SK-N-SH (cell line): Measurements from ENCODE around the gene SPRN. TPM values are rescaled to one million over a fixed set of nuclear protein-coding genes. Genes with fewer than 3 reads are reported as not detected.

ENCODE experiments used
- CTCF ChIA-PET: fragments of 300-600, 350-600 bp; formaldehyde crosslinking; extraction: SDS; loops from one replicate; lab custom pipeline; 2021; lab: Yijun Ruan, JAX
- POLR2A ChIA-PET: fragments of 350-600 bp; sonication (Branson Sonifier 250); formaldehyde crosslinking; extraction: SDS; loops from one replicate; lab custom pipeline; 2020; ENCODE audit warnings: antibody characterized with exemption, inconsistent platforms; lab: Yijun Ruan, JAX
- DNase-seq: peaks from one replicate; pipeline ENCODE4 v3.0.0; 2012
- H2AFZ ChIP-seq: fragments of 200-600 bp; sonication (generic); 2 replicates; pipeline ENCODE4 v1.8.1; 2016; ENCODE audit warnings: antibody characterized with exemption, mild to moderate bottlenecking, low read depth
- H3F3A ChIP-seq: fragments of 200-600 bp; sonication (generic); replicated peaks from 2 replicates; pipeline ENCODE3; 2016; ENCODE audit warnings: antibody characterized with exemption, mild to moderate bottlenecking; ENCODE audit not compliant: insufficient read depth
- H3K27ac ChIP-seq, 2 experiments: fragments of 200-500 bp in 1 of 2; fragments of 200-600 bp in 1 of 2; sonication (Bioruptor generic) in 1 of 2; sonication (generic), shearing (Covaris generic) in 1 of 2; 2 replicates each; pipeline versions ENCODE4 v1.5.1 to v1.6.1; 2014 to 2016; ENCODE audit warnings: low read depth in 2 of 2, inconsistent platforms in 1 of 2, low read length in 1 of 2, mild to moderate bottlenecking in 1 of 2, mixed read lengths in 1 of 2
- H3K27me3 ChIP-seq: fragments of 200-600 bp; sonication (generic), shearing (Covaris generic); 2 replicates; pipeline ENCODE4 v1.6.1; 2016; ENCODE audit warnings: mixed run types; ENCODE audit not compliant: insufficient read depth
- H3K36me3 ChIP-seq, 2 experiments: fragments of 200-500 bp in 1 of 2; fragments of 200-600 bp in 1 of 2; sonication (Bioruptor generic) in 1 of 2; sonication (generic) in 1 of 2; replicated peaks in 1 of 2; 2 replicates each; pipeline versions ENCODE3 to v1.5.1; 2014 to 2016; ENCODE audit warnings: low read length in 1 of 2, mild to moderate bottlenecking in 1 of 2; ENCODE audit not compliant: insufficient read depth in 2 of 2, control insufficient read depth in 1 of 2
- H3K4me1 ChIP-seq, 2 experiments: fragments of 200-500 bp in 1 of 2; fragments of 200-600 bp in 1 of 2; sonication (Bioruptor generic) in 1 of 2; sonication (generic), shearing (Covaris generic) in 1 of 2; 2 replicates each; pipeline versions ENCODE4 v1.5.1 to v1.6.1; 2014 to 2016; ENCODE audit warnings: low read depth in 1 of 2, low read length in 1 of 2, mixed run types in 1 of 2; ENCODE audit not compliant: insufficient read depth in 2 of 2, control insufficient read depth in 1 of 2
- H3K4me2 ChIP-seq: fragments of 200-600 bp; sonication (generic), shearing (Covaris generic); 2 replicates; pipeline ENCODE4 v1.6.1; 2017; ENCODE audit warnings: mixed run types
- H3K4me3 ChIP-seq, 2 experiments: fragments of 200-500 bp in 1 of 2; fragments of 200-600 bp in 1 of 2; sonication (Bioruptor generic) in 1 of 2; sonication (generic), shearing (Covaris generic) in 1 of 2; 2 replicates each; pipeline versions ENCODE4 v1.5.1 to v1.8.1; 2014 to 2016; ENCODE audit warnings: low read depth in 2 of 2, inconsistent platforms in 1 of 2, low read length in 1 of 2, mild to moderate bottlenecking in 1 of 2, mixed read lengths in 1 of 2, moderate library complexity in 1 of 2
- H3K79me2 ChIP-seq: fragments of 200-600 bp; sonication (generic); 2 replicates; pipeline ENCODE4 v1.8.1; 2017; ENCODE audit warnings: mild to moderate bottlenecking; ENCODE audit not compliant: insufficient read depth
- H3K9ac ChIP-seq: fragments of 200-600 bp; sonication (generic); 2 replicates; pipeline ENCODE4 v1.6.1; 2017; ENCODE audit warnings: mixed run types
- H3K9me2 ChIP-seq: fragments of 200-600 bp; sonication (generic); 2 replicates; pipeline ENCODE4 v1.6.1; 2017; ENCODE audit warnings: mixed run types
- H3K9me3 ChIP-seq: fragments of 200-600 bp; sonication (generic); 2 replicates; pipeline ENCODE4 v1.6.1; 2017; ENCODE audit warnings: mixed run types, mild to moderate bottlenecking, moderate library complexity
- H4K20me1 ChIP-seq: fragments of 200-600 bp; sonication (generic); 2 replicates; pipeline ENCODE4 v1.6.1; 2017; ENCODE audit warnings: mild to moderate bottlenecking, mixed run types; ENCODE audit not compliant: insufficient read depth
- CHD2 ChIP-seq: fragments of 150-350 bp; IDR thresholded peaks from 2 replicates; pipeline ENCODE4 v1.6.1; 2018; ENCODE audit warnings: low read length; ENCODE audit not compliant: partially characterized antibody
- ELF1 ChIP-seq: IDR thresholded peaks from 2 replicates; pipeline ENCODE4 v1.4.0; 2012
- FOSL2 ChIP-seq: IDR thresholded peaks from 2 replicates; pipeline ENCODE4 v1.4.0; 2012; ENCODE audit warnings: low read depth, mild to moderate bottlenecking, moderate library complexity, borderline replicate concordance
- FOXJ3 ChIP-seq: sonication (generic); formaldehyde crosslinking; IDR thresholded peaks from 2 replicates; pipeline ENCODE4 v1.5.1; 2020; ENCODE audit warnings: mild to moderate bottlenecking, missing genetic modification reagents
- GABPA ChIP-seq: IDR thresholded peaks from 2 replicates; pipeline ENCODE4 v1.4.0; 2012; ENCODE audit warnings: low read depth, mild to moderate bottlenecking
- MXI1 ChIP-seq: IDR thresholded peaks from 2 replicates; pipeline ENCODE4 v1.6.1; 2012; ENCODE audit warnings: mild to moderate bottlenecking, low read depth, low read length, improper control_type of control experiment
- NFIC ChIP-seq: IDR thresholded peaks from 2 replicates; pipeline ENCODE4 v1.4.0; 2012; ENCODE audit warnings: borderline replicate concordance
- NRF1 ChIP-seq: IDR thresholded peaks from 2 replicates; pipeline ENCODE4 v1.6.1; 2012; ENCODE audit warnings: low read depth, mild to moderate bottlenecking, low read length
- RAD21 ChIP-seq: IDR thresholded peaks from 2 replicates; pipeline ENCODE4 v1.6.1; 2012; ENCODE audit warnings: mild to moderate bottlenecking, low read length
- RCOR1 ChIP-seq: fragments of 150-350 bp; IDR thresholded peaks from 2 replicates; pipeline ENCODE4 v1.6.1; 2017; ENCODE audit warnings: antibody characterized with exemption, low read length
- RXRA ChIP-seq: IDR thresholded peaks from 2 replicates; pipeline ENCODE4 v1.4.0; 2012; ENCODE audit warnings: low read depth, mild to moderate bottlenecking, borderline replicate concordance
- TAF1 ChIP-seq: IDR thresholded peaks from 2 replicates; pipeline ENCODE4 v1.6.1; 2012; ENCODE audit warnings: low read depth, mild to moderate bottlenecking, low read length, moderate library complexity, borderline replicate concordance
- TEAD4 ChIP-seq: IDR thresholded peaks from 2 replicates; pipeline ENCODE4 v1.4.0; 2012; ENCODE audit warnings: mild to moderate bottlenecking, borderline replicate concordance; ENCODE audit not compliant: insufficient read depth
- YY1 ChIP-seq: IDR thresholded peaks from 2 replicates; pipeline ENCODE4 v1.4.0; 2012; ENCODE audit warnings: low read depth, mild to moderate bottlenecking
- WGBS: methylation state at CpG from one replicate; pipeline ENCODE4 v1.1.6; 2017; ENCODE audit warnings: low lambda C conversion rate; 5-methylcytosine and 5-hydroxymethylcytosine counted together
- polyA plus RNA-seq, 3 experiments: library from polyadenylated mRNA; depleted of rRNA; stranded (reverse); fragments of >200 nt; gene quantifications; 2 replicates each; pipeline ENCODE4 v1.2.3, GENCODE V29; 2012
- TF ChIP-seq, protein P1 (sequence below): fragments of 150-350 bp; IDR thresholded peaks from 2 replicates; pipeline ENCODE4 v1.6.1; 2017; ENCODE audit warnings: antibody characterized with exemption, low read length, low read depth, borderline replicate concordance
- TF ChIP-seq, protein P2 (sequence below): fragments of 150-350 bp; IDR thresholded peaks from 2 replicates; pipeline ENCODE4 v1.6.1; 2016; ENCODE audit warnings: mild to moderate bottlenecking, low read depth, low read length
- TF ChIP-seq, protein P3 (sequence below): IDR thresholded peaks from 2 replicates; pipeline ENCODE4 v1.4.0; 2012; ENCODE audit warnings: low read depth
- TF ChIP-seq, protein P4 (sequence below): IDR thresholded peaks from 2 replicates; pipeline ENCODE4 v1.4.0; 2012; ENCODE audit warnings: low read depth, borderline replicate concordance
- TF ChIP-seq, protein P5 (sequence below): IDR thresholded peaks from 2 replicates; pipeline ENCODE4 v1.6.1; 2012; ENCODE audit warnings: mild to moderate bottlenecking, low read depth, low read length, moderate library complexity

The SPRN gene
- polyA plus RNA-seq, 1 of the 3 experiments (the other 2 are of a cell fraction) = 1.2 TPM

DNA sequence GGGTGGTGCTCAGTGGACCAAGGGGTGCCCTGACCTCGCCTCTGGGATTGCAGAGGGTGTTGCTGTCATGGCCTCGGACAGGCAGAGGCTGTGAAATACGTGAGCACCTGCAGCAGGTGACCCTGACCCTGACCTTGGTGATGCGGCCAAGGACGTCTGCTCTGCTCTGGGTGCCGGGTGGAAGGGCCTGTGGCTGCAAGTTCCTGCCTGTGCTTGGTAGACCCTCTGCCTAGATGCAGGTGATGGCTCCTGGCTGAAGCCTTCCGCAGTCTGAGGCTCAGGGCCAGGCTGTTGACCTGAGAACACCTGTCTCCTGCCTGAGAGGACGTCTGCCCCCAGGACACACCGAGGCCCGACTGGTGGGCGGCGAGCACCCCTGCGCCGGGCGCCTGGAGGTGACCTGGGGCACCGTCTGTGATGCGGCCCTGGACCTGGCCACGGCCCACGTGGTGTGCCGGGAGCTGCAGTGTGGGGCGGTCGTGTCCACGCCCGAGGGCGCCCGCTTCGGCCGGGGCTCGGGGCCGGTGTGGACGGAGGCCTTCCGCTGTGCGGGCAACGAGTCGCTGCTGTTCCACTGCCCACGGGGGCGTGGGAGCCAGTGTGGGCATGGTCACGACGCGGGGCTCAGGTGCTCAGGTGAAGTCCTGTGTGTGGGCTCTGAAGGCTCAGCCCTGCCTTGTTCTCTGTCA, 33.7 kb upstream of the SPRN start:
- H3K27ac ChIP-seq = no peak overlapping the region
- H3K9ac ChIP-seq = no peak overlapping the region
- no peaks in the 10 kb centered on the region for H4K20me1 ChIP-seq
- H3K79me2 ChIP-seq = no peaks in the 10 kb centered on the region
- POLR2A ChIA-PET = no interaction called here
- no peaks in the 10 kb centered on the region for H3K9me2 ChIP-seq
- TF ChIP-seq ELF1 = no peak
- TF ChIP-seq, protein P1, sequence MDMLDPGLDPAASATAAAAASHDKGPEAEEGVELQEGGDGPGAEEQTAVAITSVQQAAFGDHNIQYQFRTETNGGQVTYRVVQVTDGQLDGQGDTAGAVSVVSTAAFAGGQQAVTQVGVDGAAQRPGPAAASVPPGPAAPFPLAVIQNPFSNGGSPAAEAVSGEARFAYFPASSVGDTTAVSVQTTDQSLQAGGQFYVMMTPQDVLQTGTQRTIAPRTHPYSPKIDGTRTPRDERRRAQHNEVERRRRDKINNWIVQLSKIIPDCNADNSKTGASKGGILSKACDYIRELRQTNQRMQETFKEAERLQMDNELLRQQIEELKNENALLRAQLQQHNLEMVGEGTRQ = no peak
- TF ChIP-seq, protein P2, sequence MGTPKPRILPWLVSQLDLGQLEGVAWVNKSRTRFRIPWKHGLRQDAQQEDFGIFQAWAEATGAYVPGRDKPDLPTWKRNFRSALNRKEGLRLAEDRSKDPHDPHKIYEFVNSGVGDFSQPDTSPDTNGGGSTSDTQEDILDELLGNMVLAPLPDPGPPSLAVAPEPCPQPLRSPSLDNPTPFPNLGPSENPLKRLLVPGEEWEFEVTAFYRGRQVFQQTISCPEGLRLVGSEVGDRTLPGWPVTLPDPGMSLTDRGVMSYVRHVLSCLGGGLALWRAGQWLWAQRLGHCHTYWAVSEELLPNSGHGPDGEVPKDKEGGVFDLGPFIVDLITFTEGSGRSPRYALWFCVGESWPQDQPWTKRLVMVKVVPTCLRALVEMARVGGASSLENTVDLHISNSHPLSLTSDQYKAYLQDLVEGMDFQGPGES = no peak
- TF ChIP-seq, protein P3, sequence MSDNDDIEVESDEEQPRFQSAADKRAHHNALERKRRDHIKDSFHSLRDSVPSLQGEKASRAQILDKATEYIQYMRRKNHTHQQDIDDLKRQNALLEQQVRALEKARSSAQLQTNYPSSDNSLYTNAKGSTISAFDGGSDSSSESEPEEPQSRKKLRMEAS = no peak
- TF ChIP-seq, protein P4, sequence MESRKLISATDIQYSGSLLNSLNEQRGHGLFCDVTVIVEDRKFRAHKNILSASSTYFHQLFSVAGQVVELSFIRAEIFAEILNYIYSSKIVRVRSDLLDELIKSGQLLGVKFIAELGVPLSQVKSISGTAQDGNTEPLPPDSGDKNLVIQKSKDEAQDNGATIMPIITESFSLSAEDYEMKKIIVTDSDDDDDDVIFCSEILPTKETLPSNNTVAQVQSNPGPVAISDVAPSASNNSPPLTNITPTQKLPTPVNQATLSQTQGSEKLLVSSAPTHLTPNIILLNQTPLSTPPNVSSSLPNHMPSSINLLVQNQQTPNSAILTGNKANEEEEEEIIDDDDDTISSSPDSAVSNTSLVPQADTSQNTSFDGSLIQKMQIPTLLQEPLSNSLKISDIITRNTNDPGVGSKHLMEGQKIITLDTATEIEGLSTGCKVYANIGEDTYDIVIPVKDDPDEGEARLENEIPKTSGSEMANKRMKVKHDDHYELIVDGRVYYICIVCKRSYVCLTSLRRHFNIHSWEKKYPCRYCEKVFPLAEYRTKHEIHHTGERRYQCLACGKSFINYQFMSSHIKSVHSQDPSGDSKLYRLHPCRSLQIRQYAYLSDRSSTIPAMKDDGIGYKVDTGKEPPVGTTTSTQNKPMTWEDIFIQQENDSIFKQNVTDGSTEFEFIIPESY = no peak
- no peak for TF ChIP-seq MXI1
- no peak for TF ChIP-seq FOSL2
- no peak for TF ChIP-seq TEAD4
- no peak for TF ChIP-seq RXRA
- no peak for TF ChIP-seq CHD2
- TF ChIP-seq, protein P5, sequence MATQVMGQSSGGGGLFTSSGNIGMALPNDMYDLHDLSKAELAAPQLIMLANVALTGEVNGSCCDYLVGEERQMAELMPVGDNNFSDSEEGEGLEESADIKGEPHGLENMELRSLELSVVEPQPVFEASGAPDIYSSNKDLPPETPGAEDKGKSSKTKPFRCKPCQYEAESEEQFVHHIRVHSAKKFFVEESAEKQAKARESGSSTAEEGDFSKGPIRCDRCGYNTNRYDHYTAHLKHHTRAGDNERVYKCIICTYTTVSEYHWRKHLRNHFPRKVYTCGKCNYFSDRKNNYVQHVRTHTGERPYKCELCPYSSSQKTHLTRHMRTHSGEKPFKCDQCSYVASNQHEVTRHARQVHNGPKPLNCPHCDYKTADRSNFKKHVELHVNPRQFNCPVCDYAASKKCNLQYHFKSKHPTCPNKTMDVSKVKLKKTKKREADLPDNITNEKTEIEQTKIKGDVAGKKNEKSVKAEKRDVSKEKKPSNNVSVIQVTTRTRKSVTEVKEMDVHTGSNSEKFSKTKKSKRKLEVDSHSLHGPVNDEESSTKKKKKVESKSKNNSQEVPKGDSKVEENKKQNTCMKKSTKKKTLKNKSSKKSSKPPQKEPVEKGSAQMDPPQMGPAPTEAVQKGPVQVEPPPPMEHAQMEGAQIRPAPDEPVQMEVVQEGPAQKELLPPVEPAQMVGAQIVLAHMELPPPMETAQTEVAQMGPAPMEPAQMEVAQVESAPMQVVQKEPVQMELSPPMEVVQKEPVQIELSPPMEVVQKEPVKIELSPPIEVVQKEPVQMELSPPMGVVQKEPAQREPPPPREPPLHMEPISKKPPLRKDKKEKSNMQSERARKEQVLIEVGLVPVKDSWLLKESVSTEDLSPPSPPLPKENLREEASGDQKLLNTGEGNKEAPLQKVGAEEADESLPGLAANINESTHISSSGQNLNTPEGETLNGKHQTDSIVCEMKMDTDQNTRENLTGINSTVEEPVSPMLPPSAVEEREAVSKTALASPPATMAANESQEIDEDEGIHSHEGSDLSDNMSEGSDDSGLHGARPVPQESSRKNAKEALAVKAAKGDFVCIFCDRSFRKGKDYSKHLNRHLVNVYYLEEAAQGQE = no peak
- TF ChIP-seq TAF1 = no peak
- TF ChIP-seq YY1 = no peak
- TF ChIP-seq GABPA = no peak
- TF ChIP-seq RAD21 = no peak
- no peak for TF ChIP-seq NRF1
- no peak for TF ChIP-seq NFIC
- no peak for TF ChIP-seq RCOR1
- TF ChIP-seq FOXJ3 (CRISPR knock-in tag) = no peak
- no peaks in the 10 kb centered on the region for H3K36me3 ChIP-seq
- H3K4me1 ChIP-seq = no peaks in the 10 kb centered on the region
- no peaks in the 10 kb centered on the region for H3K9me3 ChIP-seq
- H2AFZ ChIP-seq = no peak overlapping the region
- no peaks in the 10 kb centered on the region for H3F3A ChIP-seq
- CTCF ChIA-PET = no interaction called here
- WGBS = 63% methylated on average over 9 of the region's 40 CpGs
- no peak overlapping the region for H3K4me3 ChIP-seq
- DNase-seq = no peak
- no peaks in the 10 kb centered on the region for H3K27me3 ChIP-seq
- H3K4me2 ChIP-seq = no peak overlapping the region
